Vagina (tissue), 2 donors: Measurements from ENCODE around the gene PTPRM.

Source experiments
- CTCF ChIP-seq, 3 experiments: fragments of 450-650 bp in 2 of 3; fragments of 200-600 bp in 1 of 3; sonication (generic) in 1 of 3; IDR thresholded peaks; one replicate each; pipeline ENCODE4 v1.5.1; 2017 to 2019; ENCODE audit warnings: antibody characterized with exemption in 3 of 3, mild to moderate bottlenecking in 2 of 3, moderate library complexity in 2 of 3
- POLR2A ChIP-seq, 2 donors: fragments of 450-650 bp; IDR thresholded peaks; one replicate each; pipeline ENCODE4 v1.6.1; 2017; ENCODE audit warnings: antibody characterized with exemption in 2 of 2, mild to moderate bottlenecking in 2 of 2, moderate library complexity in 2 of 2
- POLR2AphosphoS5 ChIP-seq, 2 donors: sonication (generic); formaldehyde crosslinking; IDR thresholded peaks; one replicate each; pipeline ENCODE4 v1.9.0; 2017; ENCODE audit warnings: antibody characterized with exemption in 2 of 2, mild to moderate bottlenecking in 2 of 2, low read depth in 1 of 2; ENCODE audit not compliant: insufficient read depth in 1 of 2

GRCh38 chr18:7567474-7568425 lies 634 bp downstream of the PTPRM start:
- TF ChIP-seq POLR2A (IDR thresholded peaks at IDR 0.05) (no peak), CTCF (IDR thresholded peaks at IDR 0.05) (peak in 1 of 3 experiments; percentile 3), POLR2AphosphoS5 (IDR thresholded peaks at IDR 0.05; ENCODE audit: insufficient read depth in 1 of 2, low read depth in 1 of 2) (no peak)
